K562 (cell line): ENCODE data around the gene GCNT1. TPM values are rescaled to one million over a fixed set of nuclear protein-coding genes. Genes with fewer than 3 reads are reported as not detected.

Source experiments
- AFF4 ChIP-seq: sonication (generic); formaldehyde crosslinking; IDR thresholded peaks from 2 replicates; pipeline ENCODE4 v1.8.0; 2023; ENCODE audit warnings: mild to moderate bottlenecking, missing genetic modification reagents
- BRF2 ChIP-seq: IDR thresholded peaks from 3 replicates; pipeline ENCODE4 v1.6.1; 2011; ENCODE audit warnings: borderline replicate concordance, mild to moderate bottlenecking; ENCODE audit not compliant: insufficient read length, insufficient read depth
- EP400 ChIP-seq: fragments of 450-650 bp; IDR thresholded peaks from 2 replicates; pipeline ENCODE4 v1.6.1; 2017; ENCODE audit warnings: antibody characterized with exemption, mild to moderate bottlenecking, moderate library complexity
- KDM1A ChIP-seq, 2 experiments: fragments of 450-650 bp; IDR thresholded peaks; 2 replicates each; pipeline ENCODE4 v1.6.1; 2016; ENCODE audit warnings: mild to moderate bottlenecking in 2 of 2
- KLF16 ChIP-seq: IDR thresholded peaks from 2 replicates; pipeline ENCODE4 v1.6.1; 2016; ENCODE audit warnings: antibody characterized with exemption
- L3MBTL2 ChIP-seq: fragments of 450-650 bp; IDR thresholded peaks from 2 replicates; pipeline ENCODE4 v1.6.1; 2016; ENCODE audit warnings: mild to moderate bottlenecking, moderate library complexity
- NCOA4 ChIP-seq: fragments of 450-650 bp; IDR thresholded peaks from 2 replicates; pipeline ENCODE4 v1.6.1; 2018; ENCODE audit warnings: mild to moderate bottlenecking; ENCODE audit not compliant: partially characterized antibody
- NCOR1 ChIP-seq: fragments of 450-650 bp; IDR thresholded peaks from 2 replicates; pipeline ENCODE4 v1.6.1; 2016; ENCODE audit warnings: mild to moderate bottlenecking, moderate library complexity
- NR2C1 ChIP-seq, 2 experiments: fragments of 450-650 bp; IDR thresholded peaks; 2 replicates each; pipeline ENCODE4 v1.6.1; 2017; ENCODE audit warnings: mild to moderate bottlenecking in 2 of 2, antibody characterized with exemption in 1 of 2, inconsistent platforms in 1 of 2, missing compliant biosample characterization in 1 of 2, missing genetic modification characterization in 1 of 2
- POLR2H ChIP-seq: IDR thresholded peaks from 2 replicates; pipeline ENCODE4 v1.6.1; 2016; ENCODE audit warnings: missing genetic modification characterization, low read depth, mild to moderate bottlenecking, control low read depth, missing compliant biosample characterization, moderate library complexity
- YY1 ChIP-seq, 3 experiments: IDR thresholded peaks; 2 replicates each; pipeline ENCODE4 v1.6.1; 2011; ENCODE audit warnings: low read length in 2 of 3, mild to moderate bottlenecking in 2 of 3, moderate library complexity in 2 of 3, borderline replicate concordance in 1 of 3, control low read depth in 1 of 3, low read depth in 1 of 3; ENCODE audit not compliant: insufficient read depth in 3 of 3, insufficient replicate concordance in 2 of 3, control insufficient read depth in 1 of 3, insufficient read length in 1 of 3; ENCODE audit errors: extremely low read depth in 1 of 3
- polyA plus RNA-seq, 8 experiments: library from polyadenylated mRNA; depleted of rRNA in 4 of 8; stranded (reverse) in 5 of 8; unstranded in 3 of 8; fragments of >200 nt; fragmentation: Nextera tagmentation in 2 of 8; fragmentation: Illumina TruSeq in 1 of 8; extraction: Ambion mirVana in 2 of 8; extraction: Trizol in 1 of 8; gene quantifications; 2 replicates each; pipeline versions ENCODE4 v1.2.1 to v1.2.3, GENCODE V29; 2011 to 2014; ENCODE audit warnings: inconsistent platforms in 1 of 8, missing spikeins in 1 of 8
- total RNA-seq, 7 experiments: library from RNA; depleted of rRNA in 6 of 7; stranded (reverse); fragments of >200 nt in 6 of 7; fragmentation: Illumina TruSeq in 2 of 7; extraction: Trizol in 2 of 7; gene quantifications; 2 replicates each; pipeline versions ENCODE4 v1.2.1 to v1.2.3, GENCODE V29; 2011 to 2021; ENCODE audit warnings: low replicate concordance in 1 of 7
- TF ChIP-seq, protein P1 (sequence below), 3 experiments: fragments of 200-800 bp in 1 of 3; sonication (Bioruptor generic) in 1 of 3; sonication (generic) in 1 of 3; formaldehyde crosslinking in 1 of 3; IDR thresholded peaks; 2 replicates each; pipeline versions ENCODE4 v1.6.1 to v1.8.0; 2016 to 2022; ENCODE audit warnings: mild to moderate bottlenecking in 2 of 3, missing compliant biosample characterization in 2 of 3, missing genetic modification characterization in 2 of 3, missing genetic modification reagents in 1 of 3
- TF ChIP-seq, protein P2 (sequence below): fragments of 450-650 bp; IDR thresholded peaks from 2 replicates; pipeline ENCODE4 v1.6.1; 2016
- TF ChIP-seq, protein P3 (sequence below): fragments of 450-650 bp; formaldehyde crosslinking; IDR thresholded peaks from 2 replicates; pipeline ENCODE4 v1.4.0; 2020; ENCODE audit warnings: mild to moderate bottlenecking, moderate library complexity
- TF ChIP-seq, protein P4 (sequence below), 2 experiments: fragments of 450-650 bp; conservative IDR thresholded peaks; 2 replicates each; pipeline ENCODE4 v1.6.1; 2017; ENCODE audit warnings: mild to moderate bottlenecking in 2 of 2, moderate library complexity in 2 of 2

Gene GCNT1
- total and polyA plus RNA-seq, 9 of the 15 experiments (the other 6 are each of a cell fraction or from before 2014, with no cell fraction given), result 0.01 to 0.71 (median 0.10) TPM

DNA sequence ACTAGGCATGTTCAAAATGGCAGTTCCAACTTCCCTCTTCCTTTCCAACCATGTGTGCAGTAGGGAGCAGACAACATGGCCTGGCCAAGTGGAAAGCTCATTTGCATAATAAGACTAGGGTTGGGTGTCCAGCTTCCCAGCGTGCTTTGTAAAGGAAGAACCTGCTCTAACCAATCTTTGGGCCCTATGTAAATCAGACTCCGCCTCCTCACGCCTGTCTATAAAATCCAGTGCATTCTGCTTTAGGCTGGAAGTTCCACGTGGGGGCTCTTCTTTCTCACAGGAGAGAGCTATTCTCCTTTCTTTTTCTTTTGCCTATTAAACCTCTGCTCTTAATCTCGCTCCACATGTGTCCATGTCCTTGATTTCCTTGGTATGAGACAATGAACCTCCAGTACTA, 83.4 kb downstream of the GCNT1 start (continued):
- TF ChIP-seq BRF2, result no peak
- TF ChIP-seq EP400, result peak; percentile 38; the same call in 1 of the 2 replicates
- no peak for TF ChIP-seq AFF4 (CRISPR knock-in tag)
- TF ChIP-seq L3MBTL2, result peak; percentile 52; the same call in 1 of the 2 replicates
- peak in 2 of 3 experiments; percentile 14 to 61 for TF ChIP-seq YY1 (IDR thresholded peaks at IDR 0.05; ENCODE audit: borderline replicate concordance in 1 of 3, control insufficient read depth in 1 of 3, extremely low read depth in 1 of 3, insufficient read depth in 3 of 3, insufficient read length in 1 of 3, insufficient replicate concordance in 2 of 3, low read depth in 1 of 3, low read length in 2 of 3)
- TF ChIP-seq, protein P1, sequence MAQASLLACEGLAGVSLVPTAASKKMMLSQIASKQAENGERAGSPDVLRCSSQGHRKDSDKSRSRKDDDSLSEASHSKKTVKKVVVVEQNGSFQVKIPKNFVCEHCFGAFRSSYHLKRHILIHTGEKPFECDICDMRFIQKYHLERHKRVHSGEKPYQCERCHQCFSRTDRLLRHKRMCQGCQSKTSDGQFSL (CRISPR knock-in tag; IDR thresholded peaks at IDR 0.05), result no peak
- TF ChIP-seq, protein P1 (tag; IDR thresholded peaks at IDR 0.05), result no peak
- peak; percentile 53; the same call in 1 of the 2 replicates for TF ChIP-seq KLF16
- no peak for TF ChIP-seq NCOA4
- TF ChIP-seq KDM1A (IDR thresholded peaks at IDR 0.05), result no peak
- peak; percentile 62 for TF ChIP-seq POLR2H (tag)
- TF ChIP-seq, protein P2, sequence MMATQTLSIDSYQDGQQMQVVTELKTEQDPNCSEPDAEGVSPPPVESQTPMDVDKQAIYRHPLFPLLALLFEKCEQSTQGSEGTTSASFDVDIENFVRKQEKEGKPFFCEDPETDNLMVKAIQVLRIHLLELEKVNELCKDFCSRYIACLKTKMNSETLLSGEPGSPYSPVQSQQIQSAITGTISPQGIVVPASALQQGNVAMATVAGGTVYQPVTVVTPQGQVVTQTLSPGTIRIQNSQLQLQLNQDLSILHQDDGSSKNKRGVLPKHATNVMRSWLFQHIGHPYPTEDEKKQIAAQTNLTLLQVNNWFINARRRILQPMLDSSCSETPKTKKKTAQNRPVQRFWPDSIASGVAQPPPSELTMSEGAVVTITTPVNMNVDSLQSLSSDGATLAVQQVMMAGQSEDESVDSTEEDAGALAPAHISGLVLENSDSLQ, result 0 out of 2 replicates have a peak, but pooled peaks have one; percentile 31
- no peak for TF ChIP-seq NR2C1 (IDR thresholded peaks at IDR 0.05)
- TF ChIP-seq NR2C1 (tag; IDR thresholded peaks at IDR 0.05), result no peak
- TF ChIP-seq, protein P3, sequence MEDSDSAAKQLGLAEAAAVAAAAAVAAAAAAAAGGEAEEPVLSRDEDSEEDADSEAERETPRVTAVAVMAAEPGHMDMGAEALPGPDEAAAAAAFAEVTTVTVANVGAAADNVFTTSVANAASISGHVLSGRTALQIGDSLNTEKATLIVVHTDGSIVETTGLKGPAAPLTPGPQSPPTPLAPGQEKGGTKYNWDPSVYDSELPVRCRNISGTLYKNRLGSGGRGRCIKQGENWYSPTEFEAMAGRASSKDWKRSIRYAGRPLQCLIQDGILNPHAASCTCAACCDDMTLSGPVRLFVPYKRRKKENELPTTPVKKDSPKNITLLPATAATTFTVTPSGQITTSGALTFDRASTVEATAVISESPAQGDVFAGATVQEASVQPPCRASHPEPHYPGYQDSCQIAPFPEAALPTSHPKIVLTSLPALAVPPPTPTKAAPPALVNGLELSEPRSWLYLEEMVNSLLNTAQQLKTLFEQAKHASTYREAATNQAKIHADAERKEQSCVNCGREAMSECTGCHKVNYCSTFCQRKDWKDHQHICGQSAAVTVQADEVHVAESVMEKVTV, result no peak
- TF ChIP-seq NCOR1, result no peak
- TF ChIP-seq, protein P4, sequence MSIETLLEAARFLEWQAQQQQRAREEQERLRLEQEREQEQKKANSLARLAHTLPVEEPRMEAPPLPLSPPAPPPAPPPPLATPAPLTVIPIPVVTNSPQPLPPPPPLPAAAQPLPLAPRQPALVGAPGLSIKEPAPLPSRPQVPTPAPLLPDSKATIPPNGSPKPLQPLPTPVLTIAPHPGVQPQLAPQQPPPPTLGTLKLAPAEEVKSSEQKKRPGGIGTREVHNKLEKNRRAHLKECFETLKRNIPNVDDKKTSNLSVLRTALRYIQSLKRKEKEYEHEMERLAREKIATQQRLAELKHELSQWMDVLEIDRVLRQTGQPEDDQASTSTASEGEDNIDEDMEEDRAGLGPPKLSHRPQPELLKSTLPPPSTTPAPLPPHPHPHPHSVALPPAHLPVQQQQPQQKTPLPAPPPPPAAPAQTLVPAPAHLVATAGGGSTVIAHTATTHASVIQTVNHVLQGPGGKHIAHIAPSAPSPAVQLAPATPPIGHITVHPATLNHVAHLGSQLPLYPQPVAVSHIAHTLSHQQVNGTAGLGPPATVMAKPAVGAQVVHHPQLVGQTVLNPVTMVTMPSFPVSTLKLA (conservative IDR thresholded peaks at IDR 0.05), result 0 out of 4 replicates have a peak, but pooled peaks of 1 of the 2 experiments have one; percentile 27
